IPS DF 4.7 (cell line): ENCODE data around the gene LHX8.
"Not testable (repeated sequence)": the region's sequence is repeated elsewhere in the genome, so short reads cannot be mapped to it uniquely, and the experiment has no call there.

Experiments used
- DNase-seq: peaks from one replicate; pipeline ENCODE4 v3.0.0-alpha.2; 2013; ENCODE audit warnings: low spot score; ENCODE audit errors: extremely low read depth

LHX8 gene

GRCh38 chr1:75132812-75133619 lies 1.2 kb upstream of the LHX8 start:
- DNase-seq = no peak

- DNase-seq = no peak
These were observed 722 bp downstream of the LHX8 start for GRCh38 chr1:75134647-75135572.

GRCh38 chr1:75135573-75136194 lies 1.5 kb downstream of the LHX8 start:
- DNase-seq = no peak

- no peak for DNase-seq
These were observed 2.1 kb downstream of the LHX8 start for GRCh38 chr1:75136195-75136815.

GRCh38 chr1:75136921-75137641 lies 2.9 kb downstream of the LHX8 start:
- no peak for DNase-seq

GRCh38 chr1:75152092-75152491 lies 17.9 kb downstream of the LHX8 start:
- no peak for DNase-seq

GRCh38 chr1:75159154-75159553 lies 25.0 kb downstream of the LHX8 start:
- DNase-seq = no peak

GRCh38 chr1:75165264-75165663 lies 31.1 kb downstream of the LHX8 start:
- DNase-seq = no peak

GRCh38 chr1:75166821-75167220 lies 32.6 kb downstream of the LHX8 start:
- no peak for DNase-seq

GRCh38 chr1:75170011-75170410 lies 35.8 kb downstream of the LHX8 start:
- DNase-seq = no peak

GRCh38 chr1:75170981-75171380 lies 36.8 kb downstream of the LHX8 start:
- no peak for DNase-seq

- no peak for DNase-seq
These were observed 37.7 kb downstream of the LHX8 start for GRCh38 chr1:75171876-75172275.

GRCh38 chr1:75172556-75172955 lies 38.4 kb downstream of the LHX8 start:
- DNase-seq = no peak

- no peak for DNase-seq
These were observed 40.0 kb downstream of the LHX8 start for GRCh38 chr1:75174031-75174760.

- not testable (repeated sequence) for DNase-seq
These were observed 47.2 kb downstream of the LHX8 start for GRCh38 chr1:75181214-75181955.

GRCh38 chr1:75188892-75189291 lies 54.7 kb downstream of the LHX8 start:
- DNase-seq = no peak

GRCh38 chr1:75198163-75198562 lies 64.0 kb downstream of the LHX8 start:
- no peak for DNase-seq

GRCh38 chr1:75198761-75199160 lies 64.6 kb downstream of the LHX8 start:
- DNase-seq = no peak

- no peak for DNase-seq
These were observed 68.6 kb downstream of the LHX8 start for GRCh38 chr1:75202751-75203150.
